HEK293 (cell line): ENCODE data around the gene CMBL.
A peak's percentile ranks its signal among the peaks of the same experiment; 100 is the strongest.

Source experiments
- GLIS2 ChIP-seq: fragments of 450-650 bp; formaldehyde crosslinking; IDR thresholded peaks from 2 replicates; pipeline ENCODE4 v1.5.1; 2016; ENCODE audit warnings: missing biosample characterization, missing genetic modification characterization
- HOXA7 ChIP-seq: sonication (generic); formaldehyde crosslinking; IDR thresholded peaks from 2 replicates; pipeline ENCODE4 v1.8.1; 2022; ENCODE audit warnings: missing genetic modification reagents, borderline replicate concordance
- PRDM1 ChIP-seq: fragments of 450-650 bp; formaldehyde crosslinking; IDR thresholded peaks from 2 replicates; pipeline ENCODE4; 2016; ENCODE audit warnings: missing biosample characterization, missing genetic modification characterization
- SALL2 ChIP-seq: fragments of 450-650 bp; formaldehyde crosslinking; IDR thresholded peaks from 2 replicates; pipeline ENCODE4 v1.5.0; 2017; ENCODE audit warnings: missing biosample characterization, mild to moderate bottlenecking, missing genetic modification characterization, borderline replicate concordance
- SP2 ChIP-seq: fragments of 450-650 bp; formaldehyde crosslinking; IDR thresholded peaks from 2 replicates; pipeline ENCODE4 v1.5.1; 2016; ENCODE audit warnings: missing biosample characterization, missing genetic modification characterization
- SP7 ChIP-seq: fragments of 450-650 bp; formaldehyde crosslinking; IDR thresholded peaks from 2 replicates; pipeline ENCODE4 v1.5.1; 2016; ENCODE audit warnings: missing biosample characterization, missing genetic modification characterization
- ZBTB44 ChIP-seq: fragments of 450-650 bp; IDR thresholded peaks from 2 replicates; pipeline ENCODE4 v1.5.1; 2018; ENCODE audit warnings: missing biosample characterization, mild to moderate bottlenecking, missing genetic modification characterization
- ZBTB6 ChIP-seq: fragments of 450-650 bp; formaldehyde crosslinking; IDR thresholded peaks from 2 replicates; pipeline ENCODE4 v1.5.1; 2017; ENCODE audit warnings: missing biosample characterization, missing genetic modification characterization
- ZFHX2 ChIP-seq: fragments of 450-650 bp; formaldehyde crosslinking; conservative IDR thresholded peaks from 2 replicates; pipeline ENCODE4 v1.5.1; 2016; ENCODE audit warnings: missing biosample characterization, missing genetic modification characterization
- ZFP37 ChIP-seq: fragments of 450-650 bp; formaldehyde crosslinking; IDR thresholded peaks from 2 replicates; pipeline ENCODE4 v1.5.1; 2016; ENCODE audit warnings: missing biosample characterization, missing genetic modification characterization
- ZFP69B ChIP-seq: fragments of 450-650 bp; formaldehyde crosslinking; IDR thresholded peaks from 2 replicates; pipeline ENCODE4 v1.5.1; 2016; ENCODE audit warnings: missing biosample characterization, missing genetic modification characterization
- ZNF138 ChIP-seq: fragments of 450-650 bp; formaldehyde crosslinking; IDR thresholded peaks from 2 replicates; pipeline ENCODE4 v1.5.1; 2016; ENCODE audit warnings: missing biosample characterization, missing genetic modification characterization, borderline replicate concordance
- ZNF16 ChIP-seq: fragments of 450-650 bp; formaldehyde crosslinking; IDR thresholded peaks from 2 replicates; pipeline ENCODE4 v1.5.1; 2016; ENCODE audit warnings: low read depth, missing biosample characterization, missing genetic modification characterization
- ZNF366 ChIP-seq: fragments of 450-650 bp; formaldehyde crosslinking; conservative IDR thresholded peaks from 2 replicates; pipeline ENCODE4 v1.5.1; 2016; ENCODE audit warnings: missing biosample characterization, missing genetic modification characterization
- ZNF394 ChIP-seq: fragments of 450-650 bp; formaldehyde crosslinking; IDR thresholded peaks from 2 replicates; pipeline ENCODE4 v1.5.1; 2016; ENCODE audit warnings: missing biosample characterization, missing genetic modification characterization, mild to moderate bottlenecking, moderate library complexity, borderline replicate concordance
- ZNF449 ChIP-seq: fragments of 450-650 bp; formaldehyde crosslinking; IDR thresholded peaks from 2 replicates; pipeline ENCODE4 v1.5.1; 2017; ENCODE audit warnings: missing biosample characterization, mild to moderate bottlenecking, missing genetic modification characterization, moderate library complexity
- ZNF529 ChIP-seq: fragments of 450-650 bp; formaldehyde crosslinking; IDR thresholded peaks from 2 replicates; pipeline ENCODE4 v1.5.1; 2017; ENCODE audit warnings: missing genetic modification characterization, missing biosample characterization; ENCODE audit not compliant: insufficient replicate concordance
- ZNF558 ChIP-seq: fragments of 450-650 bp; formaldehyde crosslinking; IDR thresholded peaks from 2 replicates; pipeline ENCODE4 v1.5.1; 2016; ENCODE audit warnings: missing biosample characterization, missing genetic modification characterization
- ZNF629 ChIP-seq: fragments of 450-650 bp; formaldehyde crosslinking; IDR thresholded peaks from 2 replicates; pipeline ENCODE4 v1.5.1; 2017; ENCODE audit warnings: missing biosample characterization, missing genetic modification characterization
- ZNF658 ChIP-seq: fragments of 450-650 bp; formaldehyde crosslinking; IDR thresholded peaks from 2 replicates; pipeline ENCODE4; 2016; ENCODE audit warnings: missing biosample characterization, missing genetic modification characterization
- ZNF677 ChIP-seq: fragments of 450-650 bp; IDR thresholded peaks from 2 replicates; pipeline ENCODE4 v1.5.0; 2018; ENCODE audit warnings: missing biosample characterization, mild to moderate bottlenecking, missing genetic modification characterization, moderate library complexity
- ZNF785 ChIP-seq: fragments of 450-650 bp; formaldehyde crosslinking; IDR thresholded peaks from 2 replicates; pipeline ENCODE4 v1.5.1; 2016; ENCODE audit warnings: missing biosample characterization, missing genetic modification characterization
- ZNF792 ChIP-seq: fragments of 450-650 bp; formaldehyde crosslinking; IDR thresholded peaks from 2 replicates; pipeline ENCODE4 v1.5.1; 2016; ENCODE audit warnings: missing biosample characterization, missing genetic modification characterization
- ZSCAN30 ChIP-seq: fragments of 450-650 bp; IDR thresholded peaks from 2 replicates; pipeline ENCODE4 v1.5.1; 2018; ENCODE audit warnings: missing biosample characterization, mild to moderate bottlenecking, missing genetic modification characterization, moderate library complexity
- TF ChIP-seq, protein P1 (sequence below): fragments of 450-650 bp; IDR thresholded peaks from 2 replicates; pipeline ENCODE4 v1.5.1; 2018; ENCODE audit warnings: missing biosample characterization, missing genetic modification characterization
- TF ChIP-seq, protein P2 (sequence below): fragments of 450-650 bp; formaldehyde crosslinking; IDR thresholded peaks from 2 replicates; pipeline ENCODE4 v1.5.1; 2017; ENCODE audit warnings: missing biosample characterization, missing genetic modification characterization
- TF ChIP-seq, protein P3 (sequence below): fragments of 450-650 bp; formaldehyde crosslinking; IDR thresholded peaks from 2 replicates; pipeline ENCODE4 v1.5.1; 2016; ENCODE audit warnings: missing biosample characterization, missing genetic modification characterization
- TF ChIP-seq, protein P4 (sequence below): fragments of 450-650 bp; formaldehyde crosslinking; IDR thresholded peaks from 2 replicates; pipeline ENCODE4 v1.5.1; 2016; ENCODE audit warnings: missing biosample characterization, missing genetic modification characterization

The CMBL gene

DNA sequence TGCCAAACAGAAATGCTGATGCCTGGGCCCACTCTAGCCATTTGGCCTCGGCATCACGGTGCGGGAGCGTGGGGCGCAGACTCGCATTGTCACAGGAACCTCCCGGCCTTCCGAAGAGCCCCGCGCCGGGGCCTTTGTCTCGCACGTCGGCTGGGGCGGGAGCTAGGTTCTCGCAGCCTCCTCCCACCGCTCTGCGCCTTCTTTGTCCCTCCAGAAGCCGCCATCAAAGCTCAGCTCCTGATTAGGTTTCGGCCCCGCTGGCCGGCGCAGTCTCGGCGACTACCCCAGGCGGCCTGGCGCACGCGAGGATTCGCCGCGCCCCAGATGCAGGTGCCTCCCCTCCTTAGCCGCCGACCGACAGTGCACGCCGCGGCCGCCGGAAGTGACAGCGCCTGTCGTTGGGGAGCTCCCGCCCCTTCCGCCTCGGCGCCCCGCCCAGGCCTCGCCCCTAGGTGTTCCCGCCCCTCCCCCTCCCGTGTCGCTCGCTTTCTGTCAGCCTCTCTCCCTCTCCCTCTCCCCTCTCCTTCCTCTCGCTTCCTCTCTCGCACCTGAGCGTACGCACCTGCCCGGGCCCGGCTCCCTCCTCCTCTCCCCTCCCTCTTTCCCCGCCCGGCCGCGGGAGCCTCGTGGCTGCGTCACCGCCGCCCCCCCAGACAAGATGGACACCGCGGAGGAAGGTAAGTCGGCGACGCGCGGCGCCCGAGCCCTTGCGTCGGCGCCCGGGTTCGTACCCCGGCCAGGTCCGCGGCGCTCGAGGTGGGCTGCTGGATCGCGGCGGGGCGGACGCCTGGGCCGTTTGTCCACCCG lies 45.7 kb upstream of the CMBL start, which contains the start of gene MARCHF6 (continued):
- TF ChIP-seq ZNF394 (tag by site-specific recombination) (peak; percentile 55), ZFP37 (tag by site-specific recombination) (peak; percentile 94), ZSCAN30 (tag by site-specific recombination) (peak; percentile 84), GLIS2 (tag by site-specific recombination) (peak; percentile 89), PRDM1 (peak; percentile 99), ZNF529 (no peak), ZFP69B (peak; percentile 54; the same call in 1 of the 2 replicates), SP7 (tag by site-specific recombination) (peak; percentile 83), ZNF629 (tag by site-specific recombination) (peak; percentile 86), SALL2 (tag by site-specific recombination) (no peak), ZNF658 (tag by site-specific recombination) (no peak), SP2 (tag by site-specific recombination) (peak; percentile 97), ZNF16 (tag by site-specific recombination) (no peak; the same call in 1 of the 2 replicates), ZNF138 (tag by site-specific recombination) (no peak), ZNF366 (peak; percentile 91), ZBTB44 (tag by site-specific recombination) (no peak), ZNF449 (no peak), ZNF677 (tag by site-specific recombination) (no peak), ZBTB6 (no peak; the same call in 1 of the 2 replicates), ZNF558 (tag by site-specific recombination) (no peak), HOXA7 (CRISPR knock-in tag) (no peak), ZNF792 (tag by site-specific recombination) (no peak; the same call in 1 of the 2 replicates), ZFHX2 (tag by site-specific recombination) (peak; percentile 59; the same call in 1 of the 2 replicates), ZNF785 (tag by site-specific recombination) (no peak; the same call in 1 of the 2 replicates)
- TF ChIP-seq, protein P1, sequence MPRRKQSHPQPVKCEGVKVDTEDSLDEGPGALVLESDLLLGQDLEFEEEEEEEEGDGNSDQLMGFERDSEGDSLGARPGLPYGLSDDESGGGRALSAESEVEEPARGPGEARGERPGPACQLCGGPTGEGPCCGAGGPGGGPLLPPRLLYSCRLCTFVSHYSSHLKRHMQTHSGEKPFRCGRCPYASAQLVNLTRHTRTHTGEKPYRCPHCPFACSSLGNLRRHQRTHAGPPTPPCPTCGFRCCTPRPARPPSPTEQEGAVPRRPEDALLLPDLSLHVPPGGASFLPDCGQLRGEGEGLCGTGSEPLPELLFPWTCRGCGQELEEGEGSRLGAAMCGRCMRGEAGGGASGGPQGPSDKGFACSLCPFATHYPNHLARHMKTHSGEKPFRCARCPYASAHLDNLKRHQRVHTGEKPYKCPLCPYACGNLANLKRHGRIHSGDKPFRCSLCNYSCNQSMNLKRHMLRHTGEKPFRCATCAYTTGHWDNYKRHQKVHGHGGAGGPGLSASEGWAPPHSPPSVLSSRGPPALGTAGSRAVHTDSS (tag by site-specific recombination): peak; percentile 68
- TF ChIP-seq, protein P2, sequence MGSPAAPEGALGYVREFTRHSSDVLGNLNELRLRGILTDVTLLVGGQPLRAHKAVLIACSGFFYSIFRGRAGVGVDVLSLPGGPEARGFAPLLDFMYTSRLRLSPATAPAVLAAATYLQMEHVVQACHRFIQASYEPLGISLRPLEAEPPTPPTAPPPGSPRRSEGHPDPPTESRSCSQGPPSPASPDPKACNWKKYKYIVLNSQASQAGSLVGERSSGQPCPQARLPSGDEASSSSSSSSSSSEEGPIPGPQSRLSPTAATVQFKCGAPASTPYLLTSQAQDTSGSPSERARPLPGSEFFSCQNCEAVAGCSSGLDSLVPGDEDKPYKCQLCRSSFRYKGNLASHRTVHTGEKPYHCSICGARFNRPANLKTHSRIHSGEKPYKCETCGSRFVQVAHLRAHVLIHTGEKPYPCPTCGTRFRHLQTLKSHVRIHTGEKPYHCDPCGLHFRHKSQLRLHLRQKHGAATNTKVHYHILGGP: no peak
- TF ChIP-seq, protein P3, sequence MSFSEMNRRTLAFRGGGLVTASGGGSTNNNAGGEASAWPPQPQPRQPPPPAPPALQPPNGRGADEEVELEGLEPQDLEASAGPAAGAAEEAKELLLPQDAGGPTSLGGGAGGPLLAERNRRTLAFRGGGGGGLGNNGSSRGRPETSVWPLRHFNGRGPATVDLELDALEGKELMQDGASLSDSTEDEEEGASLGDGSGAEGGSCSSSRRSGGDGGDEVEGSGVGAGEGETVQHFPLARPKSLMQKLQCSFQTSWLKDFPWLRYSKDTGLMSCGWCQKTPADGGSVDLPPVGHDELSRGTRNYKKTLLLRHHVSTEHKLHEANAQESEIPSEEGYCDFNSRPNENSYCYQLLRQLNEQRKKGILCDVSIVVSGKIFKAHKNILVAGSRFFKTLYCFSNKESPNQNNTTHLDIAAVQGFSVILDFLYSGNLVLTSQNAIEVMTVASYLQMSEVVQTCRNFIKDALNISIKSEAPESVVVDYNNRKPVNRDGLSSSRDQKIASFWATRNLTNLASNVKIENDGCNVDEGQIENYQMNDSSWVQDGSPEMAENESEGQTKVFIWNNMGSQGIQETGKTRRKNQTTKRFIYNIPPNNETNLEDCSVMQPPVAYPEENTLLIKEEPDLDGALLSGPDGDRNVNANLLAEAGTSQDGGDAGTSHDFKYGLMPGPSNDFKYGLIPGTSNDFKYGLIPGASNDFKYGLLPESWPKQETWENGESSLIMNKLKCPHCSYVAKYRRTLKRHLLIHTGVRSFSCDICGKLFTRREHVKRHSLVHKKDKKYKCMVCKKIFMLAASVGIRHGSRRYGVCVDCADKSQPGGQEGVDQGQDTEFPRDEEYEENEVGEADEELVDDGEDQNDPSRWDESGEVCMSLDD (tag by site-specific recombination): peak; percentile 80; the same call in 1 of the 2 replicates
- TF ChIP-seq, protein P4, sequence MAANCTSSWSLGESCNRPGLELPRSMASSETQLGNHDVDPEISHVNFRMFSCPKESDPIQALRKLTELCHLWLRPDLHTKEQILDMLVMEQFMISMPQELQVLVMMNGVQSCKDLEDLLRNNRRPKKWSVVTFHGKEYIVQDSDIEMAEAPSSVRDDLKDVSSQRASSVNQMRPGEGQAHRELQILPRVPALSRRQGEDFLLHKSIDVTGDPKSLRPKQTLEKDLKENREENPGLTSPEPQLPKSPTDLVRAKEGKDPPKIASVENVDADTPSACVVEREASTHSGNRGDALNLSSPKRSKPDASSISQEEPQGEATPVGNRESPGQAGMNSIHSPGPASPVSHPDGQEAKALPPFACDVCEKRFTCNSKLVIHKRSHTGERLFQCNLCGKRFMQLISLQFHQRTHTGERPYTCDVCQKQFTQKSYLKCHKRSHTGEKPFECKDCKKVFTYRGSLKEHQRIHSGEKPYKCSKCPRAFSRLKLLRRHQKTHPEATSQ (tag by site-specific recombination): peak; percentile 21; the same call in 1 of the 2 replicates
